Heart right ventricle (tissue), 16 donors: Measurements from ENCODE around the gene PELI2. TPM values are rescaled to one million over a fixed set of nuclear protein-coding genes. Genes with fewer than 3 reads are reported as not detected.

Experiments used
- ATAC-seq, 8 donors: fragments of 200-7000 bp; cut with Tn5 transposase; one replicate each; pipeline ENCODE4 v1.9.1; 2020; ENCODE audit warnings: mild to moderate bottlenecking in 8 of 8, moderate library complexity in 8 of 8, moderate number of reproducible peaks in 1 of 8
- DNase-seq, 2 donors: peaks; one replicate each; pipeline ENCODE4 v3.0.0-alpha.2; 2020
- H3K27ac ChIP-seq, 10 donors: fragments of 200-600 bp; sonication (generic) in 2 of 10; one replicate each; pipeline versions ENCODE4 v1.5.0 to v1.8.0; 2020 to 2022; ENCODE audit warnings: mild to moderate bottlenecking in 3 of 10
- H3K27me3 ChIP-seq, 7 donors: fragments of 200-600 bp; one replicate each; pipeline ENCODE4 v1.8.0; 2021 to 2022; ENCODE audit warnings: mild to moderate bottlenecking in 2 of 7
- H3K36me3 ChIP-seq, 9 donors: fragments of 200-600 bp; sonication (generic) in 1 of 9; one replicate each; pipeline versions ENCODE4 v1.5.0 to v1.8.0; 2020 to 2022; ENCODE audit warnings: mild to moderate bottlenecking in 2 of 9
- H3K4me1 ChIP-seq, 9 donors: fragments of 200-600 bp; sonication (generic) in 1 of 9; one replicate each; pipeline versions ENCODE4 v1.5.0 to v1.8.0; 2020 to 2022; ENCODE audit warnings: mild to moderate bottlenecking in 4 of 9
- H3K4me3 ChIP-seq, 10 donors: fragments of 200-600 bp; sonication (generic) in 2 of 10; one replicate each; pipeline versions ENCODE4 v1.5.0 to v1.8.0; 2020 to 2022; ENCODE audit warnings: mild to moderate bottlenecking in 7 of 10, moderate library complexity in 2 of 10
- H3K9me3 ChIP-seq, 11 donors: fragments of 200-600 bp in 10 of 11; sonication (generic) in 2 of 11; one replicate each; pipeline versions ENCODE4 v1.5.0 to v1.8.0; 2013 to 2022; ENCODE audit warnings: mild to moderate bottlenecking in 2 of 11, control low read depth in 1 of 11, moderate library complexity in 1 of 11
- CTCF ChIP-seq, 9 donors: fragments of 200-600 bp; sonication (generic) in 2 of 9; IDR thresholded peaks; one replicate each; pipeline versions ENCODE4 v1.5.0 to v1.8.0; 2021 to 2022; ENCODE audit warnings: antibody characterized with exemption in 9 of 9, mild to moderate bottlenecking in 5 of 9, moderate library complexity in 1 of 9
- WGBS, 2 donors: extraction: QIAGEN DNeasy Blood & Tissue Kit; methylation state at CpG; one replicate each; pipeline ENCODE4 v1.1.7; 2013; ENCODE audit warnings: inconsistent platforms in 1 of 2; 5-methylcytosine and 5-hydroxymethylcytosine counted together
- intact Hi-C, 10 donors: fragments of 100-400 bp; cut with DNase I; formaldehyde crosslinking; loops; one replicate each; pipeline versions ENCODE4 v1.11.1 to v1.14.2; 2022
- polyA plus RNA-seq, 2 donors: library from polyadenylated mRNA; stranded (reverse); fragments of 200-250 nt; gene quantifications; one replicate each; pipeline ENCODE4 v1.2.3, GENCODE V29; 2013
- total RNA-seq, 10 donors: library from RNA; stranded (reverse); fragmentation: NEBNext Ultra II Directional in 3 of 10; extraction: Animal tissue kit (Norgen Biotek cat#: 25700) in 3 of 10; gene quantifications; one replicate each; pipeline versions ENCODE4 v1.2.1 to v1.2.4, GENCODE V29; 2021 to 2023
- donor health status: Arrhythmogenic right ventricular cardiomyopathy.
- donor health status: ischemic (EF 13 %, LVEDD 7.1; RV severe dilation, severe dysfunction).
- donor health status: healthy with polysubstance abuse.
- donor health status: DM: no; HTN: yes; CAD: no.
- donor health status: DM: no; HTN: no; CAD: no.
- donor health status: ischemic (EF 25% LVEDD 6.9; RV normal size, moderate dysfunction).
- donor health status: ischemic (EF 25% LVEDD 5.7; RV mildly dilated, moderate dysfunction).
- donor health status: healthy.
- donor health status: DM: yes; HTN: yes; CAD: no.
- donor health status: Ischemic cardiomyopathy.
- donor health status: ischemic (EF 35%, LVEDD 5.7; RV mildly dilated, moderate dysfunction).
- donor health status: nonischemic (EF 11% LVEDD 7.7; RV severe dilation, severe dysfunction).
- donor health status: DM: yes; HTN: yes; CAD: no.
- donor health status: PGD.
- donor health status: ischemic (EF 29% LVEDD 5.4; RV normal size, mild dysfunction).
- donor health status: nonischemic (EF 23%, LVEDD 6.1; RV moderate dilation, normal function).

Gene PELI2
- total and polyA plus RNA-seq, 12 donors = 0.87 to 4.9 (median 2.0) TPM

- intact Hi-C loops = loop anchor here in 2 of 10 donors (10.0 kb wide), 1 partner anchor 212 kb away; no protein-coding TSS in a partner anchor
- peaks cover 3 to 33% (median 15%) of the 10 kb centered on the region in 9 donors for H3K4me1 ChIP-seq
- H3K27ac ChIP-seq = no peak overlapping the region
- no peak for DNase-seq
- no peaks in the 10 kb centered on the region for H3K27me3 ChIP-seq
- H3K36me3 ChIP-seq = no peaks in the 10 kb centered on the region
- no peak for ATAC-seq
- no peak for TF ChIP-seq CTCF (IDR thresholded peaks at IDR 0.05)
- no peaks in the 10 kb centered on the region for H3K9me3 ChIP-seq
- 84 to 88% methylated on average over 2 of the region's 2 CpGs for WGBS, 2 donors
- H3K4me3 ChIP-seq = no peak overlapping the region
Observed at GRCh38 chr14:56122301-56122700, 4.1 kb downstream of the PELI2 start.

- no peaks in the 10 kb centered on the region for H3K9me3 ChIP-seq
- H3K27me3 ChIP-seq = no peaks in the 10 kb centered on the region
- no peak for TF ChIP-seq CTCF (IDR thresholded peaks at IDR 0.05)
- H3K27ac ChIP-seq = no peak overlapping the region
- H3K4me1 ChIP-seq = peaks cover 5 to 31% (median 17%) of the 10 kb centered on the region in 9 donors
- H3K36me3 ChIP-seq = no peaks in the 10 kb centered on the region
- H3K4me3 ChIP-seq = no peak overlapping the region
- no peak for ATAC-seq
- intact Hi-C loops = loop anchor here in 2 of 10 donors (10.0 kb wide), 1 partner anchor 210 kb away; no protein-coding TSS in a partner anchor
- WGBS, 2 donors = 78% methylated on average over 2 of the region's 2 CpGs
- DNase-seq = no peak
Observed at GRCh38 chr14:56124327-56124726, 6.1 kb downstream of the PELI2 start.

GRCh38 chr14:56125772-56126636 is 7.8 kb downstream of the PELI2 start:
- DNase-seq = no peak
- ATAC-seq = no peak
- no peak overlapping the region for H3K4me3 ChIP-seq
- intact Hi-C loops = loop anchor here in 2 of 10 donors (10.0 kb wide), 1 partner anchor 209 kb away; no protein-coding TSS in a partner anchor
- H3K9me3 ChIP-seq = no peaks in the 10 kb centered on the region
- H3K27me3 ChIP-seq = no peaks in the 10 kb centered on the region
- 92 to 93% methylated on average over 12 of the region's 12 CpGs for WGBS, 2 donors
- peaks cover 0 to 33% (median 17%) of the 10 kb centered on the region in 9 donors for H3K4me1 ChIP-seq
- no peak for TF ChIP-seq CTCF (IDR thresholded peaks at IDR 0.05)
- no peaks in the 10 kb centered on the region for H3K36me3 ChIP-seq
- H3K27ac ChIP-seq = no peak overlapping the region

GRCh38 chr14:56126637-56126913 is 8.4 kb downstream of the PELI2 start:
- TF ChIP-seq CTCF (IDR thresholded peaks at IDR 0.05) = no peak
- Histone ChIP-seq H3K9me3 (no peaks in the 10 kb centered on the region), H3K4me3 (no peak overlapping the region), H3K27ac (no peak overlapping the region), H3K4me1 (peaks cover 0 to 38% (median 20%) of the 10 kb centered on the region in 9 donors), H3K36me3 (no peaks in the 10 kb centered on the region), H3K27me3 (no peaks in the 10 kb centered on the region)
- no peak for DNase-seq
- 80 to 88% methylated on average over 2 of the region's 2 CpGs for WGBS, 2 donors
- no peak for ATAC-seq
- intact Hi-C loops = loop anchor here in 2 of 10 donors (10.0 kb wide), 1 partner anchor 208 kb away; no protein-coding TSS in a partner anchor
